ENCODE results near the gene ATG9B. TPM values are rescaled to one million over a fixed set of nuclear protein-coding genes. Genes with fewer than 3 reads are reported as not detected.

ATG9B gene
- polyA plus RNA-seq, 1 of the 3 experiments (the other 2 are of a cell fraction): 0.67 TPM

GRCh38 chr7:151012911-151013347 is 11.4 kb downstream of the ATG9B start (continued):
- TF ChIP-seq TEAD4 (IDR thresholded peaks at IDR 0.05; ENCODE audit: borderline replicate concordance, insufficient read depth) (no peak), POLR2AphosphoS5 (IDR thresholded peaks at IDR 0.05; ENCODE audit: low read depth, low read length) (no peak), USF2 (IDR thresholded peaks at IDR 0.05; ENCODE audit: borderline replicate concordance, low read depth, low read length) (no peak), GABPA (IDR thresholded peaks at IDR 0.05; ENCODE audit: low read depth) (no peak), MEF2A (IDR thresholded peaks at IDR 0.05; ENCODE audit: borderline replicate concordance, low read depth) (no peak), YY1 (IDR thresholded peaks at IDR 0.05; ENCODE audit: low read depth) (no peak), GATA2 (CRISPR knock-in tag; IDR thresholded peaks at IDR 0.05) (no peak), NRF1 (IDR thresholded peaks at IDR 0.05; ENCODE audit: low read depth, low read length) (0 out of 2 replicates have a peak, but pooled peaks have one; percentile 9), FOXJ3 (CRISPR knock-in tag; IDR thresholded peaks at IDR 0.05) (no peak), JUND (IDR thresholded peaks at IDR 0.05) (no peak), REST (IDR thresholded peaks at IDR 0.05; ENCODE audit: low read depth, low read length) (no peak), USF1 (IDR thresholded peaks at IDR 0.05; ENCODE audit: borderline replicate concordance, low read depth) (no peak), SMC3 (IDR thresholded peaks at IDR 0.05; ENCODE audit: low read depth, low read length) (peak; percentile 76), TAF1 (IDR thresholded peaks at IDR 0.05; ENCODE audit: borderline replicate concordance, low read depth, low read length) (no peak), ELF1 (IDR thresholded peaks at IDR 0.05) (no peak), IRF3 (IDR thresholded peaks at IDR 0.05; ENCODE audit: low read depth, low read length) (no peak), EZH2phosphoT487 (IDR thresholded peaks at IDR 0.05; ENCODE audit: borderline replicate concordance, low read depth) (no peak), ZBTB33 (IDR thresholded peaks at IDR 0.05; ENCODE audit: borderline replicate concordance, low read depth) (no peak), MAX (IDR thresholded peaks at IDR 0.05; ENCODE audit: low read depth) (no peak)
